K562 (cell line): ENCODE data around the gene RNFT2. TPM values are rescaled to one million over a fixed set of nuclear protein-coding genes. Genes with fewer than 3 reads are reported as not detected.

Source experiments
- ATAC-seq: fragments of 200-7000 bp; cut with Tn5 transposase; 3 replicates; pipeline ENCODE4 v1.9.1; 2020; ENCODE audit warnings: moderate library complexity
- BruUV-seq: library from RNA; stranded (reverse); fragments of 400-500 nt; replicated peaks from 2 replicates; lab custom pipeline; 2021; lab: Mats Ljungman, UMichigan
- CTCF ChIA-PET: fragments of 300-600 bp; formaldehyde crosslinking; extraction: SDS; loops from one replicate; lab custom pipeline; 2021; ENCODE audit warnings: low intra/inter-chr PET ratio; lab: Yijun Ruan, JAX
- POLR2A ChIA-PET: fragments of 300-600, 350-650 bp; sonication (Branson Sonifier 250); formaldehyde crosslinking; extraction: SDS; loops from one replicate; lab custom pipeline; 2021; ENCODE audit warnings: antibody characterized with exemption, inconsistent platforms; lab: Yijun Ruan, JAX
- DNase-seq, 4 experiments: peaks; one replicate each; pipeline versions ENCODE4 v3.0.0 to v3.0.0-alpha.2; 2011 to 2018; ENCODE audit warnings: low spot score in 3 of 4, mixed read lengths in 3 of 4; ENCODE audit errors: extremely low read depth in 1 of 4
- FAIRE-seq: peaks from 2 replicates; lab custom pipeline; 2011; peaks lifted over from hg19 to GRCh38; lab: Jason Lieb, UNC
- H2AFZ ChIP-seq: 2 replicates; pipeline ENCODE4 v1.6.0; 2011; ENCODE audit warnings: low read depth, low read length, control low read depth, inconsistent platforms
- H3K27ac ChIP-seq: fragments of 200-600 bp; 3 replicates; pipeline ENCODE4 v1.8.0; 2011; ENCODE audit warnings: low read depth, mild to moderate bottlenecking, control low read depth, inconsistent platforms, low read length, moderate library complexity, mixed read lengths; ENCODE audit errors: extremely low read depth
- H3K27me3 ChIP-seq, 2 experiments: fragments of 300-600 bp in 1 of 2; 2 replicates in 1 of 2; 3 replicates in 1 of 2; pipeline versions ENCODE4 v1.6.0 to v1.8.0; 2011; ENCODE audit warnings: inconsistent platforms in 2 of 2, low read length in 2 of 2, mild to moderate bottlenecking in 1 of 2, mixed read lengths in 1 of 2, moderate library complexity in 1 of 2; ENCODE audit not compliant: control insufficient read depth in 2 of 2, insufficient read depth in 2 of 2
- H3K36me3 ChIP-seq: fragments of 300-600 bp; 3 replicates; pipeline ENCODE4 v1.8.0; 2011; ENCODE audit warnings: mild to moderate bottlenecking, low read length, inconsistent platforms; ENCODE audit not compliant: control insufficient read depth, insufficient read depth
- H3K4me1 ChIP-seq, 2 experiments: fragments of 200-600 bp in 1 of 2; replicated peaks in 1 of 2; 2 replicates in 1 of 2; 3 replicates in 1 of 2; pipeline versions ENCODE4 v1.5.1 to v1.8.0; 2011; ENCODE audit warnings: inconsistent platforms in 2 of 2, low read length in 2 of 2, mild to moderate bottlenecking in 1 of 2, mixed read lengths in 1 of 2, moderate library complexity in 1 of 2; ENCODE audit not compliant: control insufficient read depth in 2 of 2, insufficient read depth in 2 of 2
- H3K4me2 ChIP-seq: 2 replicates; pipeline ENCODE4 v1.6.1; 2011; ENCODE audit warnings: low read length, control low read depth, inconsistent platforms, mixed read lengths; ENCODE audit not compliant: insufficient read depth
- H3K4me3 ChIP-seq: fragments of 200-600 bp; sonication (generic), shearing (Covaris generic); 2 replicates; pipeline ENCODE4 v1.5.1; 2016; ENCODE audit warnings: control low read depth, inconsistent platforms
- H3K79me2 ChIP-seq: fragments of 200-600 bp; 3 replicates; pipeline ENCODE4 v1.8.0; 2011; ENCODE audit warnings: low read length, inconsistent platforms; ENCODE audit not compliant: control insufficient read depth, insufficient read depth
- H3K9ac ChIP-seq, 2 experiments: 2 replicates each; pipeline versions ENCODE4 v1.6.0 to v1.6.1; 2011; ENCODE audit warnings: low read depth in 2 of 2, low read length in 2 of 2, control low read depth in 1 of 2, inconsistent platforms in 1 of 2, mild to moderate bottlenecking in 1 of 2, mixed read lengths in 1 of 2; ENCODE audit not compliant: insufficient read depth in 1 of 2
- H3K9me1 ChIP-seq: one replicate; pipeline ENCODE4 v1.6.0; 2011; ENCODE audit warnings: inconsistent platforms, mild to moderate bottlenecking, low read length, moderate library complexity; ENCODE audit not compliant: control insufficient read depth, insufficient read depth
- H3K9me3 ChIP-seq: replicated peaks from 2 replicates; pipeline ENCODE4 v1.5.1; 2011; ENCODE audit warnings: low read depth, low read length, inconsistent platforms; ENCODE audit not compliant: control insufficient read depth, insufficient read depth
- H4K20me1 ChIP-seq: replicated peaks from 2 replicates; pipeline ENCODE4 v1.6.1; 2011; ENCODE audit warnings: low read length, inconsistent platforms, mixed read lengths; ENCODE audit not compliant: control insufficient read depth, insufficient read depth
- BMI1 ChIP-seq: fragments of 150-350 bp; IDR thresholded peaks from 2 replicates; pipeline ENCODE4 v1.6.1; 2014; ENCODE audit warnings: low read length
- ZNF668 ChIP-seq: fragments of 250-450 bp; sonication (Bioruptor Pico); IDR thresholded peaks from 2 replicates; pipeline ENCODE4 v1.8.0; 2022; ENCODE audit warnings: mild to moderate bottlenecking, inconsistent platforms
- ZZZ3 ChIP-seq: fragments of 450-650 bp; IDR thresholded peaks from 2 replicates; pipeline ENCODE4 v1.6.1; 2016; ENCODE audit warnings: antibody characterized with exemption, mild to moderate bottlenecking, moderate library complexity
- WGBS: fragments of 100-300 bp; shearing (Covaris generic); methylation state at CpG from one replicate; pipeline ENCODE4 v1.1.6; 2016; ENCODE audit warnings: low coverage, mixed read lengths; ENCODE audit not compliant: insufficient coverage; ENCODE audit errors: missing lambda C conversion rate; 5-methylcytosine and 5-hydroxymethylcytosine counted together
- in situ Hi-C: fragments of 300-500 bp; cut with MboI; formaldehyde crosslinking; loops from 4 replicates; pipeline ENCODE4 v1.15.0; 2018; ENCODE audit warnings: inconsistent platforms, mixed read lengths
- intact Hi-C: fragments of 100-400 bp; cut with micrococcal nuclease; formaldehyde crosslinking; loops from 2 replicates; pipeline ENCODE4 v1.14.2; 2022
- polyA plus RNA-seq, 8 experiments: library from polyadenylated mRNA; depleted of rRNA in 4 of 8; stranded (reverse) in 5 of 8; unstranded in 3 of 8; fragments of >200 nt; fragmentation: Nextera tagmentation in 2 of 8; fragmentation: Illumina TruSeq in 1 of 8; extraction: Ambion mirVana in 2 of 8; extraction: Trizol in 1 of 8; gene quantifications; 2 replicates each; pipeline versions ENCODE4 v1.2.1 to v1.2.3, GENCODE V29; 2011 to 2014; ENCODE audit warnings: inconsistent platforms in 1 of 8, missing spikeins in 1 of 8
- total RNA-seq, 7 experiments: library from RNA; depleted of rRNA in 6 of 7; stranded (reverse); fragments of >200 nt in 6 of 7; fragmentation: Illumina TruSeq in 2 of 7; extraction: Trizol in 2 of 7; gene quantifications; 2 replicates each; pipeline versions ENCODE4 v1.2.1 to v1.2.3, GENCODE V29; 2011 to 2021; ENCODE audit warnings: low replicate concordance in 1 of 7
- TF ChIP-seq, protein P1 (sequence below): fragments of 450-650 bp; IDR thresholded peaks from 2 replicates; pipeline ENCODE4 v1.6.1; 2017; ENCODE audit warnings: antibody characterized with exemption
- TF ChIP-seq, protein P2 (sequence below), 2 experiments: fragments of 450-650 bp; formaldehyde crosslinking in 1 of 2; IDR thresholded peaks; 2 replicates each; pipeline versions ENCODE4 v1.4.0 to v1.6.1; 2014 to 2020; ENCODE audit warnings: mild to moderate bottlenecking in 2 of 2, borderline replicate concordance in 1 of 2, low read depth in 1 of 2
- TF ChIP-seq, protein P3 (sequence below), 2 experiments: fragments of 450-650 bp; conservative IDR thresholded peaks; 2 replicates each; pipeline ENCODE4 v1.6.1; 2017; ENCODE audit warnings: mild to moderate bottlenecking in 2 of 2, moderate library complexity in 2 of 2
- TF ChIP-seq, protein P4 (sequence below): fragments of 450-650 bp; formaldehyde crosslinking; IDR thresholded peaks from 2 replicates; pipeline ENCODE4 v1.4.0; 2020; ENCODE audit warnings: mild to moderate bottlenecking, moderate library complexity

The RNFT2 gene
- total and polyA plus RNA-seq, 9 of the 15 experiments (the other 6 are each of a cell fraction or from before 2014, with no cell fraction given) = 3.6 to 26.3 (median 9.5) TPM

DNA sequence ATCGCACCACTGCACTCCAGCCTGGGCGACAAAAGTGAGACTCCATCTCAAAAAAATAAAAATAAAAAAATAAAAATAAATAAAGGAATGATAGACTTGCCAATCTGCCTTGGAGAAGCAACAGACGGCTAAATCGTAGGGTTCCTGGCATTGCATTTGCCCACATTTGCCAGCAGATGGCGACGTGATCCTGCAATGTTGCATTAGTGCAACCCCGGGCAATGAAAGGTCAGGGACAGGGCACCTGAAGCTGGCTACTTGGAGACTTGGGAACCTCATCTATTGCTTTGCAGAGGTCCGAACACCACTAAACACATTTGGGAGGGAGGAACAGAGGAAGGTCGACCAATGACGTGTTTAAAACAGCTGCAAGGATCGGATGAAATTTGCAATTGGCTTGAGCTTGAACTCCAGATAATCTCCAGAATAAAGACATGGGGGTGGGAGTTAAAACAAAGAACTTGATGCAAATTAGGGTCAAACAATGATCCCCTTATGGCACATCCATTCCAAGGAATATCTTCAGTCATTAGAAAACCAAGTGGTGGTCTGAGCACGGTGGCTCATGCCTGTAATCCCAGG is 34.8 kb upstream of the RNFT2 start:
- intact Hi-C loops = loop anchor here (1.0 to 2.0 kb wide), 6 partner anchors 160 to 416 kb away; no protein-coding TSS in a partner anchor
- in situ Hi-C loops = loop anchor here (10.0 to 25.0 kb wide), 2 partner anchors 259 to 411 kb away; no protein-coding TSS in a partner anchor
- H3K79me2 ChIP-seq = no peaks in the 10 kb centered on the region
- no TSS peak for BruUV-seq
- no peak overlapping the region for H3K27ac ChIP-seq
- ChIA-PET CTCF (interaction anchor here (0.5 to 2.5 kb wide), 10 partner anchors 160 to 562 kb away, joined by 3 to 17 read pairs (median 6); partner anchors contain the start of gene HRK), POLR2A (interaction anchor here (0.5 to 0.8 kb wide), 2 partner anchors 12 to 736 kb away, joined by 3 read pairs; no protein-coding TSS in a partner anchor)
- H3K9me1 ChIP-seq = no peaks in the 10 kb centered on the region
- ATAC-seq (peak; percentile 92), FAIRE-seq (peak; percentile 98), DNase-seq (peak; percentile 74 to 78 (median 78))
- H3K9me3 ChIP-seq = no peaks in the 10 kb centered on the region
- no peaks in the 10 kb centered on the region for H3K36me3 ChIP-seq
- H3K4me3 ChIP-seq = no peak overlapping the region
- H3K4me1 ChIP-seq = no peaks in the 10 kb centered on the region
- no peaks in the 10 kb centered on the region for H4K20me1 ChIP-seq
- H3K4me2 ChIP-seq = no peak overlapping the region
- H3K9ac ChIP-seq = no peak overlapping the region
- no peak overlapping the region for H2AFZ ChIP-seq
- 7% methylated on average over 12 of the region's 12 CpGs for WGBS
- peaks cover under 1 to 2% of the 10 kb centered on the region in 2 experiments; a peak in 3 of 5 replicates for H3K27me3 ChIP-seq
- TF ChIP-seq ZNF668 (CRISPR knock-in tag) = no peak
- TF ChIP-seq ZZZ3 = no peak
- TF ChIP-seq, protein P1, sequence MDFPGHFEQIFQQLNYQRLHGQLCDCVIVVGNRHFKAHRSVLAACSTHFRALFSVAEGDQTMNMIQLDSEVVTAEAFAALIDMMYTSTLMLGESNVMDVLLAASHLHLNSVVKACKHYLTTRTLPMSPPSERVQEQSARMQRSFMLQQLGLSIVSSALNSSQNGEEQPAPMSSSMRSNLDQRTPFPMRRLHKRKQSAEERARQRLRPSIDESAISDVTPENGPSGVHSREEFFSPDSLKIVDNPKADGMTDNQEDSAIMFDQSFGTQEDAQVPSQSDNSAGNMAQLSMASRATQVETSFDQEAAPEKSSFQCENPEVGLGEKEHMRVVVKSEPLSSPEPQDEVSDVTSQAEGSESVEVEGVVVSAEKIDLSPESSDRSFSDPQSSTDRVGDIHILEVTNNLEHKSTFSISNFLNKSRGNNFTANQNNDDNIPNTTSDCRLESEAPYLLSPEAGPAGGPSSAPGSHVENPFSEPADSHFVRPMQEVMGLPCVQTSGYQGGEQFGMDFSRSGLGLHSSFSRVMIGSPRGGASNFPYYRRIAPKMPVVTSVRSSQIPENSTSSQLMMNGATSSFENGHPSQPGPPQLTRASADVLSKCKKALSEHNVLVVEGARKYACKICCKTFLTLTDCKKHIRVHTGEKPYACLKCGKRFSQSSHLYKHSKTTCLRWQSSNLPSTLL = no peak
- TF ChIP-seq, protein P2, sequence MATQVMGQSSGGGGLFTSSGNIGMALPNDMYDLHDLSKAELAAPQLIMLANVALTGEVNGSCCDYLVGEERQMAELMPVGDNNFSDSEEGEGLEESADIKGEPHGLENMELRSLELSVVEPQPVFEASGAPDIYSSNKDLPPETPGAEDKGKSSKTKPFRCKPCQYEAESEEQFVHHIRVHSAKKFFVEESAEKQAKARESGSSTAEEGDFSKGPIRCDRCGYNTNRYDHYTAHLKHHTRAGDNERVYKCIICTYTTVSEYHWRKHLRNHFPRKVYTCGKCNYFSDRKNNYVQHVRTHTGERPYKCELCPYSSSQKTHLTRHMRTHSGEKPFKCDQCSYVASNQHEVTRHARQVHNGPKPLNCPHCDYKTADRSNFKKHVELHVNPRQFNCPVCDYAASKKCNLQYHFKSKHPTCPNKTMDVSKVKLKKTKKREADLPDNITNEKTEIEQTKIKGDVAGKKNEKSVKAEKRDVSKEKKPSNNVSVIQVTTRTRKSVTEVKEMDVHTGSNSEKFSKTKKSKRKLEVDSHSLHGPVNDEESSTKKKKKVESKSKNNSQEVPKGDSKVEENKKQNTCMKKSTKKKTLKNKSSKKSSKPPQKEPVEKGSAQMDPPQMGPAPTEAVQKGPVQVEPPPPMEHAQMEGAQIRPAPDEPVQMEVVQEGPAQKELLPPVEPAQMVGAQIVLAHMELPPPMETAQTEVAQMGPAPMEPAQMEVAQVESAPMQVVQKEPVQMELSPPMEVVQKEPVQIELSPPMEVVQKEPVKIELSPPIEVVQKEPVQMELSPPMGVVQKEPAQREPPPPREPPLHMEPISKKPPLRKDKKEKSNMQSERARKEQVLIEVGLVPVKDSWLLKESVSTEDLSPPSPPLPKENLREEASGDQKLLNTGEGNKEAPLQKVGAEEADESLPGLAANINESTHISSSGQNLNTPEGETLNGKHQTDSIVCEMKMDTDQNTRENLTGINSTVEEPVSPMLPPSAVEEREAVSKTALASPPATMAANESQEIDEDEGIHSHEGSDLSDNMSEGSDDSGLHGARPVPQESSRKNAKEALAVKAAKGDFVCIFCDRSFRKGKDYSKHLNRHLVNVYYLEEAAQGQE (IDR thresholded peaks at IDR 0.05; ENCODE audit: borderline replicate concordance) = peak; percentile 92
- TF ChIP-seq, protein P2 (CRISPR knock-in tag; IDR thresholded peaks at IDR 0.05; ENCODE audit: low read depth) = no peak
- TF ChIP-seq BMI1 = no peak
- TF ChIP-seq, protein P3, sequence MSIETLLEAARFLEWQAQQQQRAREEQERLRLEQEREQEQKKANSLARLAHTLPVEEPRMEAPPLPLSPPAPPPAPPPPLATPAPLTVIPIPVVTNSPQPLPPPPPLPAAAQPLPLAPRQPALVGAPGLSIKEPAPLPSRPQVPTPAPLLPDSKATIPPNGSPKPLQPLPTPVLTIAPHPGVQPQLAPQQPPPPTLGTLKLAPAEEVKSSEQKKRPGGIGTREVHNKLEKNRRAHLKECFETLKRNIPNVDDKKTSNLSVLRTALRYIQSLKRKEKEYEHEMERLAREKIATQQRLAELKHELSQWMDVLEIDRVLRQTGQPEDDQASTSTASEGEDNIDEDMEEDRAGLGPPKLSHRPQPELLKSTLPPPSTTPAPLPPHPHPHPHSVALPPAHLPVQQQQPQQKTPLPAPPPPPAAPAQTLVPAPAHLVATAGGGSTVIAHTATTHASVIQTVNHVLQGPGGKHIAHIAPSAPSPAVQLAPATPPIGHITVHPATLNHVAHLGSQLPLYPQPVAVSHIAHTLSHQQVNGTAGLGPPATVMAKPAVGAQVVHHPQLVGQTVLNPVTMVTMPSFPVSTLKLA (conservative IDR thresholded peaks at IDR 0.05) = no peak
- TF ChIP-seq, protein P4, sequence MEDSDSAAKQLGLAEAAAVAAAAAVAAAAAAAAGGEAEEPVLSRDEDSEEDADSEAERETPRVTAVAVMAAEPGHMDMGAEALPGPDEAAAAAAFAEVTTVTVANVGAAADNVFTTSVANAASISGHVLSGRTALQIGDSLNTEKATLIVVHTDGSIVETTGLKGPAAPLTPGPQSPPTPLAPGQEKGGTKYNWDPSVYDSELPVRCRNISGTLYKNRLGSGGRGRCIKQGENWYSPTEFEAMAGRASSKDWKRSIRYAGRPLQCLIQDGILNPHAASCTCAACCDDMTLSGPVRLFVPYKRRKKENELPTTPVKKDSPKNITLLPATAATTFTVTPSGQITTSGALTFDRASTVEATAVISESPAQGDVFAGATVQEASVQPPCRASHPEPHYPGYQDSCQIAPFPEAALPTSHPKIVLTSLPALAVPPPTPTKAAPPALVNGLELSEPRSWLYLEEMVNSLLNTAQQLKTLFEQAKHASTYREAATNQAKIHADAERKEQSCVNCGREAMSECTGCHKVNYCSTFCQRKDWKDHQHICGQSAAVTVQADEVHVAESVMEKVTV (CRISPR knock-in tag) = peak; percentile 87
